IMR-90 (cell line): ENCODE results near the gene CGB1. TPM values are rescaled to one million over a fixed set of nuclear protein-coding genes. Genes with fewer than 3 reads are reported as not detected.
"Not testable (repeated sequence)": the region's sequence is repeated elsewhere in the genome, so short reads cannot be mapped to it uniquely, and the experiment has no call there.

ENCODE experiments used
- ATAC-seq: fragments of 200-7000 bp; cut with Tn5 transposase; 2 replicates; pipeline ENCODE4 v1.9.1; 2020; ENCODE audit warnings: low read depth, mild to moderate bottlenecking, moderate library complexity
- Bru-seq: library from RNA; stranded (reverse); fragments of 400-500 nt; gene quantifications from one replicate; lab custom pipeline; 2021; lab: Mats Ljungman, UMichigan
- BruChase-seq, 2 experiments: library from RNA; stranded (reverse); fragments of 400-500 nt; gene quantifications; one replicate each; lab custom pipeline; 2021; lab: Mats Ljungman, UMichigan
- BruUV-seq: library from RNA; stranded (reverse); fragments of 400-500 nt; replicated peaks from 2 replicates; lab custom pipeline; 2021; lab: Mats Ljungman, UMichigan
- CTCF ChIA-PET: fragments of 300-600 bp; formaldehyde crosslinking; extraction: SDS; loops from one replicate; lab custom pipeline; 2021; ENCODE audit warnings: antibody characterized with exemption; lab: Yijun Ruan, JAX
- POLR2A ChIA-PET: fragments of 300-600 bp; sonication (Branson Sonifier 250); formaldehyde crosslinking; loops from one replicate; lab custom pipeline; 2022; ENCODE audit warnings: antibody characterized with exemption; ENCODE audit not compliant: unreplicated experiment; lab: Charles Lee
- DNase-seq: peaks from one replicate; pipeline ENCODE4 v3.0.0; 2013
- H2AFZ ChIP-seq: replicated peaks from 2 replicates; pipeline ENCODE3; 2013; ENCODE audit warnings: low read length, mild to moderate bottlenecking; ENCODE audit not compliant: poor library complexity
- H2AK5ac ChIP-seq: 2 replicates; pipeline ENCODE4 v1.6.1; 2013; ENCODE audit warnings: low read depth, low read length, inconsistent platforms
- H2AK9ac ChIP-seq: replicated peaks from 2 replicates; pipeline ENCODE3; 2013; ENCODE audit warnings: mild to moderate bottlenecking, low read depth, low read length, moderate library complexity; ENCODE audit not compliant: poor library complexity
- H2BK120ac ChIP-seq: 2 replicates; pipeline ENCODE4 v1.6.1; 2013; ENCODE audit warnings: low read depth, low read length, inconsistent platforms
- H2BK15ac ChIP-seq: 3 replicates; pipeline ENCODE4 v1.6.1; 2013; ENCODE audit warnings: low read depth, low read length, inconsistent platforms
- H2BK20ac ChIP-seq: 2 replicates; pipeline ENCODE4 v1.6.1; 2013; ENCODE audit warnings: low read depth, mild to moderate bottlenecking, inconsistent platforms, low read length, moderate library complexity
- H2BK5ac ChIP-seq: 2 replicates; pipeline ENCODE4 v1.6.1; 2013; ENCODE audit warnings: mild to moderate bottlenecking, low read depth, low read length, inconsistent platforms; ENCODE audit not compliant: poor library complexity, severe bottlenecking
- H3K14ac ChIP-seq: replicated peaks from 2 replicates; pipeline ENCODE4 v1.6.1; 2013; ENCODE audit warnings: low read depth, low read length, inconsistent platforms
- H3K18ac ChIP-seq: 2 replicates; pipeline ENCODE4 v1.6.1; 2013; ENCODE audit warnings: low read depth, low read length, control low read depth
- H3K23ac ChIP-seq: 2 replicates; pipeline ENCODE4 v1.6.1; 2013; ENCODE audit warnings: low read depth, low read length, inconsistent platforms
- H3K27ac ChIP-seq: 2 replicates; pipeline ENCODE4 v1.5.1; 2013; ENCODE audit warnings: mild to moderate bottlenecking, control low read depth, low read length; ENCODE audit not compliant: insufficient read depth
- H3K27me3 ChIP-seq: 2 replicates; pipeline ENCODE4 v1.6.1; 2013; ENCODE audit warnings: low read length; ENCODE audit not compliant: control insufficient read depth, insufficient read depth
- H3K36me3 ChIP-seq: 2 replicates; pipeline ENCODE4 v1.6.1; 2013; ENCODE audit warnings: low read length, mixed read lengths; ENCODE audit not compliant: control insufficient read depth, insufficient read depth
- H3K4ac ChIP-seq: 2 replicates; pipeline ENCODE4 v1.6.1; 2013; ENCODE audit warnings: low read depth, low read length, inconsistent platforms
- H3K4me1 ChIP-seq: 2 replicates; pipeline ENCODE4 v1.6.1; 2013; ENCODE audit warnings: low read length, mixed read lengths; ENCODE audit not compliant: control insufficient read depth, insufficient read depth
- H3K4me2 ChIP-seq: 2 replicates; pipeline ENCODE4 v1.6.1; 2013; ENCODE audit warnings: low read depth, mild to moderate bottlenecking, control low read depth, low read length, moderate library complexity
- H3K4me3 ChIP-seq: 2 replicates; pipeline ENCODE4 v1.5.1; 2013; ENCODE audit warnings: low read depth, mild to moderate bottlenecking, control low read depth, low read length, moderate library complexity; ENCODE audit not compliant: insufficient read depth
- H3K56ac ChIP-seq: 2 replicates; pipeline ENCODE4 v1.6.1; 2013; ENCODE audit warnings: low read length, inconsistent platforms; ENCODE audit not compliant: insufficient read depth; ENCODE audit errors: extremely low read depth
- H3K79me1 ChIP-seq, 2 experiments: 2 replicates each; pipeline ENCODE4 v1.6.1; 2013; ENCODE audit warnings: low read length in 2 of 2, inconsistent platforms in 1 of 2, low read depth in 1 of 2
- H3K9ac ChIP-seq: 2 replicates; pipeline ENCODE4 v1.6.1; 2013; ENCODE audit warnings: low read depth, low read length, control low read depth
- H3K9me1 ChIP-seq: 2 replicates; pipeline ENCODE4 v1.6.1; 2013; ENCODE audit warnings: low read length, inconsistent platforms; ENCODE audit not compliant: insufficient read depth
- H3K9me3 ChIP-seq: 2 replicates; pipeline ENCODE4 v1.6.1; 2013; ENCODE audit warnings: low read length; ENCODE audit not compliant: control insufficient read depth, insufficient read depth
- H4K20me1 ChIP-seq: 2 replicates; pipeline ENCODE4 v1.6.1; 2013; ENCODE audit warnings: low read length, inconsistent platforms; ENCODE audit not compliant: insufficient read depth
- H4K5ac ChIP-seq: 2 replicates; pipeline ENCODE4 v1.6.1; 2013; ENCODE audit warnings: mild to moderate bottlenecking, low read depth, low read length, control low read depth
- H4K8ac ChIP-seq, 2 experiments: 2 replicates each; pipeline ENCODE4 v1.6.1; 2013; ENCODE audit warnings: low read depth in 2 of 2, low read length in 2 of 2, control low read depth in 1 of 2, inconsistent platforms in 1 of 2
- H4K91ac ChIP-seq: 2 replicates; pipeline ENCODE4 v1.6.1; 2013; ENCODE audit warnings: low read depth, low read length, inconsistent platforms; ENCODE audit not compliant: insufficient read depth
- CTCF ChIP-seq: conservative IDR thresholded peaks from 2 replicates; pipeline ENCODE4 v1.5.1; 2012; ENCODE audit warnings: mild to moderate bottlenecking, low read depth, low read length, improper control_type of control experiment
- WGBS, 2 experiments: methylation state at CpG; one replicate each; pipeline versions ENCODE4 v1.1.5 to v1.1.7; 2013; ENCODE audit warnings: missing lambda C conversion rate in 2 of 2; ENCODE audit not compliant: insufficient read length in 1 of 2; ENCODE audit errors: extremely low coverage in 2 of 2; 5-methylcytosine and 5-hydroxymethylcytosine counted together
- dilution Hi-C: fragments of 300-500 bp; cut with HindIII; formaldehyde crosslinking; loops from one replicate; pipeline ENCODE4 v1.14.3; 2018; ENCODE audit warnings: low sequenced_read_pairs; ENCODE audit not compliant: unreplicated experiment
- in situ Hi-C: fragments of 300-500 bp; cut with MboI; formaldehyde crosslinking; loops from 3 replicates; pipeline ENCODE4 v1.14.3; 2019; ENCODE audit warnings: low sequenced_read_pairs, inconsistent platforms, mixed read lengths
- intact Hi-C: fragments of 100-400 bp; cut with micrococcal nuclease; formaldehyde crosslinking; loops from 2 replicates; pipeline ENCODE4 v1.10.0; 2022
- long read RNA-seq: library from polyadenylated mRNA; unstranded; transcript quantifications from one replicate; pipeline ENCODE4 v2.0.0, GENCODE V29; 2021; ENCODE audit not compliant: unreplicated experiment
- polyA plus RNA-seq, 3 experiments: library from polyadenylated mRNA; depleted of rRNA; stranded (reverse); fragments of >200 nt; gene quantifications; 2 replicates each; pipeline ENCODE4 v1.2.3, GENCODE V29; 2012; ENCODE audit warnings: low replicate concordance in 1 of 3
- total RNA-seq: library from RNA; depleted of rRNA; stranded (reverse); fragments of >200 nt; gene quantifications from 2 replicates; pipeline ENCODE4 v1.2.3, GENCODE V29; 2012; rRNA removed

CGB1 gene
- not detected in 2 replicates for total RNA-seq
- polyA plus RNA-seq (2012; rRNA removed), result not detected in 2 replicates
- polyA plus RNA-seq (2012; cell fraction: cytosol; rRNA removed), result not detected in 2 replicates
- 0.37 TPM in 1 of 2 replicates, not detected in the other for polyA plus RNA-seq (2012; cell fraction: nucleus; rRNA removed; ENCODE audit: low replicate concordance)
- Bru-seq, nascent RNA, result not detected
- BruChase-seq, experiment 1, labeled RNA remaining after a 6-hour chase, result not detected
- not detected for BruChase-seq, experiment 2, labeled RNA remaining after a 2-hour chase
- long read RNA-seq, result 0 reads

GRCh38 chr19:49036815-49037214 is at the start of gene CGB1:
Gene CGB1 (minus strand): TSS chr19:49036895. CDS start chr19:49036711, 184 bp downstream.
- H2AK9ac ChIP-seq, dilution Hi-C loops, H2AFZ ChIP-seq, H3K4me2 ChIP-seq, H4K5ac ChIP-seq, CTCF ChIA-PET, H3K4me3 ChIP-seq, ATAC-seq, H2BK5ac ChIP-seq, H3K18ac ChIP-seq, H3K79me1 ChIP-seq, H3K27me3 ChIP-seq, H3K9me1 ChIP-seq, H3K23ac ChIP-seq, H4K91ac ChIP-seq, H3K27ac ChIP-seq, intact Hi-C loops, H2AK5ac ChIP-seq, H2BK20ac ChIP-seq, H3K14ac ChIP-seq, H3K9me3 ChIP-seq, H3K4me1 ChIP-seq, H3K9ac ChIP-seq, H4K20me1 ChIP-seq, BruUV-seq, H3K36me3 ChIP-seq, DNase-seq, H3K56ac ChIP-seq, H2BK15ac ChIP-seq, in situ Hi-C loops, H3K4ac ChIP-seq, H2BK120ac ChIP-seq, H4K8ac ChIP-seq, POLR2A ChIA-PET: not testable (repeated sequence)
- WGBS, 2 experiments, result 80% methylated on average over 7 of the region's 18 CpGs; no CpG with 5 or more reads in 1 of the 2 experiments
- peak; percentile 30 for TF ChIP-seq CTCF
